ENCODE measurements around the gene COLGALT1. TPM values are rescaled to one million over a fixed set of nuclear protein-coding genes. Genes with fewer than 3 reads are reported as not detected.

COLGALT1 gene
- total RNA-seq, 4 donors from 2014 or later = 54.2 to 92.6 (median 61.5) TPM

GRCh38 chr19:17570791-17571190 lies 15.3 kb downstream of the COLGALT1 start:
- intact Hi-C loops (cut with DNase I) = loop anchor here (10.0 kb wide), 1 partner anchor 126 kb away; the partner anchor contains the start of gene TMEM221
- H3K36me3 ChIP-seq = peaks cover 53 to 96% (median 87%) of the 10 kb centered on the region in 4 donors

GRCh38 chr19:17572638-17573037 lies 17.2 kb downstream of the COLGALT1 start:
- intact Hi-C loops (cut with DNase I) = loop anchor here (2.0 to 10.0 kb wide), 2 partner anchors 34 to 128 kb away; partner anchors contain the start of gene TMEM221
- no peaks in the 10 kb centered on the region for H3K9me3 ChIP-seq
- TF ChIP-seq CTCF (IDR thresholded peaks at IDR 0.05) = no peak
- WGBS = 90% methylated on average over 7 of the region's 7 CpGs
- no peak for DNase-seq (ENCODE audit: extremely low spot score)
- H3K36me3 ChIP-seq = peaks cover 52 to 100% (median 87%) of the 10 kb centered on the region in 4 donors
- no peak overlapping the region for H3K27ac ChIP-seq (replicated peaks in 1 of 4)
- no peak overlapping the region for H3K4me3 ChIP-seq
- H3K4me1 ChIP-seq = peaks cover 0 to 11% (median 3%) of the 10 kb centered on the region in 4 donors
- H3K27me3 ChIP-seq = no peaks in the 10 kb centered on the region

More at GRCh38 chr19:17570791-17571190, 15.3 kb downstream of the COLGALT1 start:
- no peak overlapping the region for H3K4me3 ChIP-seq
- DNase-seq (ENCODE audit: extremely low spot score) = no peak
- TF ChIP-seq EP300 (IDR thresholded peaks at IDR 0.05) (no peak), POLR2A (IDR thresholded peaks at IDR 0.05; ENCODE audit: low read depth) (no peak), CTCF (IDR thresholded peaks at IDR 0.05) (no peak), POLR2AphosphoS5 (IDR thresholded peaks at IDR 0.05) (no peak)
- no peaks in the 10 kb centered on the region for H3K27me3 ChIP-seq
- no peaks in the 10 kb centered on the region for H3K9me3 ChIP-seq
- WGBS = 88% methylated on average over 6 of the region's 6 CpGs
- H3K27ac ChIP-seq (replicated peaks in 1 of 4) = no peak overlapping the region
- H3K4me1 ChIP-seq = peaks cover 0 to 7% (median 3%) of the 10 kb centered on the region in 4 donors

- TF ChIP-seq EP300 (IDR thresholded peaks at IDR 0.05) = no peak
- TF ChIP-seq POLR2AphosphoS5 (IDR thresholded peaks at IDR 0.05) = no peak
- no peak for TF ChIP-seq POLR2A (IDR thresholded peaks at IDR 0.05; ENCODE audit: low read depth)
- TF ChIP-seq CTCF (IDR thresholded peaks at IDR 0.05) = no peak
- peaks cover 38 to 100% (median 85%) of the 10 kb centered on the region in 4 donors for H3K36me3 ChIP-seq
Measured at GRCh38 chr19:17575871-17576757, 20.7 kb downstream of the COLGALT1 start.

GRCh38 chr19:17576758-17577456 lies 21.5 kb downstream of the COLGALT1 start:
- no peak for DNase-seq (ENCODE audit: extremely low spot score)
- Histone ChIP-seq H3K4me1 (peaks cover 0 to 13% (median 6%) of the 10 kb centered on the region in 4 donors), H3K27ac (replicated peaks in 1 of 4) (no peak overlapping the region), H3K9me3 (no peaks in the 10 kb centered on the region), H3K36me3 (peaks cover 36 to 100% (median 85%) of the 10 kb centered on the region in 4 donors), H3K4me3 (no peak overlapping the region), H3K27me3 (no peaks in the 10 kb centered on the region)
- TF ChIP-seq EP300 (IDR thresholded peaks at IDR 0.05) (no peak), CTCF (IDR thresholded peaks at IDR 0.05) (no peak), POLR2A (IDR thresholded peaks at IDR 0.05; ENCODE audit: low read depth) (no peak), POLR2AphosphoS5 (IDR thresholded peaks at IDR 0.05) (no peak)
- whole genome bisulfite sequencing = 78% methylated on average over 28 of the region's 34 CpGs
- intact Hi-C loops (cut with DNase I) = loop anchor here (10.0 kb wide), 1 partner anchor 132 kb away; the partner anchor contains the start of gene TMEM221

More at GRCh38 chr19:17575871-17576757, 20.7 kb downstream of the COLGALT1 start:
- no peak overlapping the region for H3K4me3 ChIP-seq
- H3K27me3 ChIP-seq = no peaks in the 10 kb centered on the region
- intact Hi-C loops (cut with DNase I) = loop anchor here (10.0 kb wide), 1 partner anchor 131 kb away; the partner anchor contains the start of gene TMEM221
- no peaks in the 10 kb centered on the region for H3K9me3 ChIP-seq
- DNase-seq (ENCODE audit: extremely low spot score) = no peak
- WGBS = 90% methylated on average over 11 of the region's 11 CpGs
- no peak overlapping the region for H3K27ac ChIP-seq (replicated peaks in 1 of 4)
- peaks cover 0 to 13% (median 6%) of the 10 kb centered on the region in 4 donors for H3K4me1 ChIP-seq

All from esophagus muscularis mucosa (tissue), 4 donors.